GM19328 (cell line): ENCODE data around the gene SYNGR1.

Experiments used
- ATAC-seq: cut with Tn5 transposase; IDR thresholded peaks from one replicate; pipeline ENCODE4 v1.9.1; 2021; ENCODE audit warnings: mild to moderate bottlenecking, moderate library complexity; ENCODE audit not compliant: unreplicated experiment

Gene SYNGR1, protein sequence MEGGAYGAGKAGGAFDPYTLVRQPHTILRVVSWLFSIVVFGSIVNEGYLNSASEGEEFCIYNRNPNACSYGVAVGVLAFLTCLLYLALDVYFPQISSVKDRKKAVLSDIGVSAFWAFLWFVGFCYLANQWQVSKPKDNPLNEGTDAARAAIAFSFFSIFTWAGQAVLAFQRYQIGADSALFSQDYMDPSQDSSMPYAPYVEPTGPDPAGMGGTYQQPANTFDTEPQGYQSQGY

DNA sequence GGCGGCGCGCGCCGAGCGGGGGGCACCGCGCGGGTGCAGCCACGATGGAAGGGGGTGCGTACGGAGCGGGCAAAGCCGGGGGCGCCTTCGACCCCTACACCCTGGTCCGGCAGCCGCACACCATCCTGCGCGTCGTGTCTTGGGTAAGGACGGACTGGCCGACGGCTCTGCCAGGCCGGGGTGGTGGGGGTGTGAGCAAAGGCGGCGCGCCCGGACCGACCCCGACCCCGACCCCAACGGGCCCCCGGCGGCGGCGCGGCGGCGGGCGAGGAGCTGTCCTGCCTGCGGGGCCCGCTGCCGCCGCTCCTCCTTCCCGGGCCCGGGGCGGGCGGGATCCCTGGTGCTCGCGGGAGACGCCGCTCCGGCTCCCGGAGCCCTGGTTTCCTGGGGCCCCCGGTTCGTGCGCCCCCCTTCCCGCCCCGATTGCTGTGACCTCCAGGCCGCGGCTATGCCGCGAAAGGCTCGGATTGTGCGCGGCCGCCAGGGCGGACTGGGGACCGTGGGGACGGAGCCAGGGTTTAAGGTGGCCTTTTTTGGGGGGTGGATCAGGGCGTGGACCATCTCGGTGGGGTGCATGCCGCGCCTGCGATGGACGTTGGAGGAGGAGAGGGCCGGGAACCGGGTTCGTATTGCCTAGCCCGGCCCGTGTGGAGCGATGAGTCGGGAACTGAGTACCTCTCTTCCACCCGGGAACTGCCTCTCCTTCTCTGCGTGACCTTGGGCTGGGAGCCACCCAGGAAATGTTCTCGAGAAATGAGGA lies at the start of gene SYNGR1:
SYNGR1 (plus strand) TSS at position 25 of the 760 bp plus-strand sequence; CDS start at position 45, 20 bp downstream.
- ATAC-seq = no peak

DNA sequence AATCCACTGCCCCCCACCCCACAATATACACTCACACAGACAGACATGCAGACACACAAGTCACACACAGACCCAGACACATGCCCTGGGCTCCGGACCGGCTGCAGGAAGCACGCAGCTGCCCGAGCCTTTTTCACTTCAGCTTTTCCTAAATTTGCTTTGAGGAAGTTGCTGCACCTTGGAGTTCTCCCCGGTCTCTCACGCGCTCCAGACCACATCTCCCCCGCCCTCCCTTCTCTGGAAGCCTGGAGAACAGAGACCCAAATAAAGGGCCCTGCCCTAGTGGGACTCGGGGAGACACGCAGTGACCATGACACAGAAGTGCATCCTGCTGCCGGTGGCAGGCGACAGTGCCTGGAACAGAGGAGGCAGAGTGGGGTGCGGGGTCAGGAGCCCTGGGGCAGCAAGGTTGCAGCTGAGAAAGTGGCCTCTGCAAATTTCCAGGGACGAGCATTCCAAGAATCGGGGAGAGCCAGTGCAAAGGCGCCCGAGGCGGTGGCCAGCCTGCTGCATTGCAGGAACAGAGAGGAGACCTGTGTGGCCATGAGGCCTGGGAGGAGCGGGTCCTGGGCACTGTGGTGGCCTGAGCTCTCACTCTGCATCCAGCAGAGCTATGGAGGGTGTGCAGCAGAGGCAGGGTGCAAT lies 49.5 kb upstream of the SYNGR1 start:
- ATAC-seq = no peak

DNA sequence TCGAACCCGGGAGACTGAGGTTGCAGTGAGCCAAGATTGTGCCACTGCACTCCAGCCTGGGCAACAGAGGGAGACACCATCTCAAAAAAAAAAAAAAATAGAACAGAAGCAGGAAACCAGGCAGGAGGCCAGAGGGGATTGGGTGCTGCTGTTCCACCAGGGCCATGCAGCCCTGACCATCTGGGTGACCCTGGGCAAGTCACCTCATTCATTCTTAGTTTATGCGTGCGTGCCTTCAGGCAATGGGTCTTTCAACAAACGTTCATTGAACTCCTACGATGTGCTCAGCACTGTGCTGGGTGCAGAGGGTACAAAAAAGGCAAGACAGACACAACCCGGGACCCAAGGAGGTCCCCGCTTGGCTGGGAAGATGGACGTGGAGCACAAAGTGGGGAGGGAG lies 48.7 kb upstream of the SYNGR1 start:
- no peak for ATAC-seq

DNA sequence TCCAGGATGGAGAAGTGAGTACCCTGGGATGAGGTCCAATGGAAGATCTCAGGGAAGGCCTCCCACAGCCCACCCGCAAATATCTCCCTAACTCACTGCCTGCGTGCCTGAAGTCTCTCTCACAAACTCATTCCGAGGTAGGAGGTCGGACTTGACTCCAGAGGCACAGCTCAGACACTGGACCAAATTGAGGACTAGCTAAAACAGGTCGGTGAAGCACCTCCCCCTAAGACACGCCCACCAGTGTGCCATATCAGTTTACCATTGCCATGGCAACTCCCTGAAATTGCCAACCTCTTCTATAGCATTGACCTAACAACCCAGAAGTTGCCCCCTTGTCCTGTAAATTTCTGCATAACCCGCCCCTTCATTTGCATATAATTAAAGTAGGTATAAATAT lies 47.9 kb upstream of the SYNGR1 start:
- ATAC-seq = no peak

DNA sequence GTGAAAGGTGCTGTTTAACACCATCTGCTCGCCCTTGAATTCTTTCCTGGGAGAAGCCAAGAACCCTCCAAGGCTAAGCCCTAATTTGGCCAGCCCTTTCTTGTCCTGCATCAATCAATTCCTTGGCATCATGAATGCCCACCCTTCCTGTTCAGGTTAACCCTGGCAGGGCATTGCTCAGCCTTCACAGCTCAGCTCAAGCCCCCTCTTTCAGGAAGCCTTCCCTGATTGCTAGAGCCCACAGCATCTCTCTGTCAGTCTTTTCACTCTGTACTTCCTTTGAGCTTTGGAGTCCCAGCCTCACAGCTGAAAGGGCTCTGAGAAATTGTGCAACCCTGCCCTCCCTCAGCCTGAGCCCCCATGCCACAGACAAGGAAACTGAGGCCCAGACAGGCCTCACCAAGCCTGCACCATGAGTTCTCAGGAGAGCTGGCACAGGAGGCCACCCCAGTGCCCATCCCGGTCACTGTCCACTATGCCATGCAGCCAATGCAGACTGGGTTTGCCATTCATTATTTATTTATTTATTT lies 47.3 kb upstream of the SYNGR1 start:
- no peak for ATAC-seq

DNA sequence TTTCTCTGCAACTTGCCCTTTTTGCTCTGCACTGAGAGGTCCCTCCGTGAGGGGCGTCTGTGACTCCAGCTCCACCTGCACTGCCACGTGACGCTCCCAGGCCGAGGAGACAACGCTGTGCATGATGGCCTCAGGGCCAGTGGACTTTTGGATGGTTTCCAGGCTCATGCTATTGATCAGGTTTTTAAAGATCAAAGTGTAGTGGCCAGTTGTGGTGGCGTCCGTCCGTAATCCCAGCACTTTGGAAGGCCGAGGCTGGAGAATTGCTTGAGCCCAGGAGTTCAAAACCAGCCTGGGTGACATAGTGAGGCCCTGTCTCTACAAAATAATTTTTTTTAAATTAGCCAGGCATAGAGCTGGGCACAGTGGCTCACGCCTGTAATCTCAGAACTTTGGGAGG lies 46.4 kb upstream of the SYNGR1 start:
- no peak for ATAC-seq

DNA sequence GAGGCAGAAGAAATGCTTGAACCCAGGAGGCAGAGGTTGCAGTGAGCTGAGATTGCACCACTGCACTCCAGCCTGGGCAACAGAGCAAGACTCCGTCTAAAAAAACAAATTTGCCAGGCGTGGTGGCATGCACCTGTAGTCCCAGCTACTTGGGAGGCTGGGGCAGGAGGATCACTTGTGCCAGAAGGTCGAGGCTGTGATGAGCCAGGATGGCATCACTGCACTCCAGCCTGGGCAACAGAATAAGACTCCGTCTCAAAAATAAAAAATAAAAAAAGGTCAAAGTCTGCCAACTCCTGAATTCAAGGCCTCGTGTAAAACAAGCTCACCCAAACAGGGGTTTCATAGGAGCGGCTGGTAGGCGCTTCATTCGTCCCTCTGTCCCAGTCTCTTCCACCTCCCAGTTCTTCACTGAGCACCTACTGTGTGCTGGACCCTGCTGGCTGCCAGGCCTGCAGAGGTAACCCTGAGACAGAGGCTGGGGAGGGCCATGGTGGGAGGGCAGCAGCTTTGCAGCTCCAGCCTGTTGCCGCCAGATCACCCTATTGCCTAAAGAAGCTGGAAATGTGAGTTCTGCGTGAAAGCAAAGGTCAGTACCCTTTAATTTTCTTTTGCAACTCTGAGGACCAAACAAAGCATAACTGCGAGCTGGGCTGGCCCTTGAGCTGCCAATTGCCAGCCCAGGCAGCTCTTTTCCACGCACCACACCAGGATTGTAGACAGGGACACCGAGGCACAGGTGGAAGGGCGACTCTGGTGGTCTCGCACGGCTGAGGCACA lies 45.7 kb upstream of the SYNGR1 start:
- ATAC-seq = no peak

DNA sequence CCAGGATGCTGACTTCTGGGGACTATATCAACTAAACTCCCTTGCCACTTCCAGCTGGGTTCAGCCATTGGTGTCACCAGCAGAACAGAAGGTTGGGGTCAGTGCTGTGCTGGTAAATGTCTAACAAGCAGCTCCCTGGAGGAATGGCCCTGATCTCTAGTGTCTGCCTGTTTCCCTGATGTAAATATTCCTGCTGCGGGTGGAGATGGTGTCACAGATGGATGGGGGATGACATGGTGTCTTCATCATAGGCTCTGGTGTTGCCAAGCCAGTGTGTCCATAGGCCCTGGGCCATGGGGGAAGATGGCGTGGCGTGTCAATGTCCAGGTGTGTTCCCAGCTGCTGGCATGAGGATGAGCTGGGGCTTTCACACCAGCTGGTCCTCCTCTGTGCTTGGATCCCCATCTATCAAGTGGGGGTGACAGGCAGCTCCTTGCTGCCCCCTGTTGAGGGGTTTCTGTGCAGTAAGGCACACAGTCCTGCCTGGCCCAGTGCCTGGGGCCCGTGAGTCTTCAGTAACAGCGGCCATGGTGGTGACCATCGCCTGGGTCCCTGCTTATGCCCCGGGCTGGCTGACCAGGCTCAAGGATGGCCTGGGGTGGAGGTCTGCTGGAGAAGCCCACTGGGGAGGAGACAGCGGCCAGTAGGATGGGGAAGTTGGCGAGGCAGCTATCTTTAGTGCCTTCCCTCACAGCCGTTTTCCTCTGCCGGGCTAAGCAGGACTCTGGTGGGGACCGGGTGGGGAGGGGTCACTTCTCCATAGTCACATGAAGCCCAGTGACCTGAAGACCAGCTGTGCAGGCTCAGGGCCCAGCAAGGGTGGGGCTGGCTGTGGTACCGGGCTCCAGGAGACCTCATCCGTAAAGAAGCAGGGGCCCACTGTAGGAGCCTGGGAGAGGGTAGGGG lies 43.1 kb upstream of the SYNGR1 start:
- ATAC-seq = no peak

DNA sequence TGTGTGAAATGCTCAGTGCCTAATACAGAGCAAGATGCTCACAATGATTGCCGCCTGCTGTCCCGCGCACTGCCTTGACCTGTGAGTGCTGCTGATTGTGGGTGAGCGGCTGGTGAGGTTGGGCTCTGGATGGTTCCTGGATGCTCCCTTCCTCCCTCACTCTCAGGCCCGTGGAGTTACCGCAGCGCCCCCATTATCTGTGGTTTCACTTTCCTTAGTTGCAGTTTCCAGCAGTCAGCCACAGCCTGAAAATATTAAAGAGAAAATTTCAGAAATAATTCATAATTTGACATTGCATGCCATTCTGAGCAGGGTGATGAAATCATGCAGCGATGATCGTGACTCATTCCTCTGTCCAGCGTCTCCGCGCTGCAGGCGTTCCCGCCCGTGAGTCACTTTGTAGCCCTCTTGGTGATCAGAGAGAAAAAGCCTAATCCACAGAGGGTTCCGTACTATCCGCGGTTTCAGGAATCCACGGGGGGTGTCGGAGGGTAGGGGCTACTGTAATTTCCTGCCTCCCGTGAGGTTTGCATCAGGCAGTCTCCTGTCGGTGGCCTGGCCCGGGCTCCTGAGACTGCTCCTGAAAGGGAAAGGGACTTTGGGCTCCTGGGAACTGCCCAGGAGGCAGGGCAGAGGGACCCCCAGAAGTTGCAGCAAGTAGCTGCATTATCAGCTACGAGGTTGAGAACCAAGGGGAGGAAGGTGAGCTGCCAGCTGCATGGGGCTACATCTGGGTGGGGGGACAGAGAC lies 41.0 kb upstream of the SYNGR1 start:
- no peak for ATAC-seq

DNA sequence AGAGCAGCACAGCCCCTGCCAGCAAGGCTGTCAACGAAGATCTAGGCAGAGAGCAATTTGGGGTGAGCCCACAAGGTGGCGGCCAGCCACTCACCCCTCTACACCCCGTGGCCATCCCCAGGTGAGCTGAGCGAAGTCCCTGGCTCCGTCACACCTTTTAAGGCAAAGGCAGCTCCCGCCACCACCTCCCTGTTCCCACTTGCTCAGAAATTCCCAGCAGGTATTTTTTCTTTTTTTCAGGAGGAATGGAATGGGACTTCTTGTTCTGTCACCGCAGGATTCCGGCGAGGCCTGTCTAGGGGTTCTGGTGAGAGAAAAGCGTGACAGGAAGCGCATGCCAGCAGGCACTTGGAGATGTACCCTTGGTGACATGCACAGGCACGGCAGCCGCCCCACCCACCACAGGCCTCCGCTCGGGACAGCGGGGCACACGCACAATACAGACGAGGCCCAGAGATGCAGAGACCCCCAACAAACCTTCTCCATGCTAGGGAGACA lies 40.4 kb upstream of the SYNGR1 start:
- ATAC-seq = no peak

DNA sequence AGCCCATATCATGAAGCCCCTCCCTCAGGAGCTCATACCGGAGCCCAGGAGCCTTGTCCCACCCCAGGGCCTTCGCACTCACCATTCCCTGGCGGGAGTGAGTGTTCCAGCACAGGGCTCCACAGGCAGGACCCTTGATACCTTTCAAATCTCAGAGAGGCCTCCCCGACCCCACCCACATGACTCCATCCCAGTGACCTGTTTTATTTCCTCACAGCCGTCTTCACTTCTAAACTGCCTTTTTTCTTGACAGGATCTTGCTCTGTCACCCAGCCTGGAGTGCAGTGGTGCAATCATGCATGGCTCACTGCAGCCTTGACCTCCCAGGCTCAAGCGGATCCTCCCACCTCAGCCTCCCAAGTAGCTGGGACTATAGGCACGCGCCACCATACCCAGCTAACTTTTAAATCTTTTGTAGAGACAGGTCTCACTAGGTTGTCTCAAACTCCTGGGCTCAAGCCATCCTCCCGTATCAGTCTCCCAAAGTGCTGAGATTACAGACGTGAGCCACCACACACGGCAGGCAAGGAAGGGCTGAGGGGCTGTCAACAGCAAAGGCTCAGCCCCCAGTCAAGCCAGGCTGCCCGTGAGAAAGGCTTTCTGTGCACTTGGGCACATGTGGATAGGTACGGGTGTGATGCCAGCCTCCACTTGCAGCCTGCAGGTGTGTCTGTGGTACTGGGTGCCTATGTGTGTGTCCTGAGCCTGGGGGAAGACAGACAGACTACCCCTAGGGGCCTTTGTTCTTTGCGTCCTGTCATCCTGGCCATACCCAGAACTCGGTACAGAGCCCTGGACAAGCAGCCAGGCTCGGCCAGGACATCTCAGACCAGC lies 39.7 kb upstream of the SYNGR1 start:
- ATAC-seq = no peak

DNA sequence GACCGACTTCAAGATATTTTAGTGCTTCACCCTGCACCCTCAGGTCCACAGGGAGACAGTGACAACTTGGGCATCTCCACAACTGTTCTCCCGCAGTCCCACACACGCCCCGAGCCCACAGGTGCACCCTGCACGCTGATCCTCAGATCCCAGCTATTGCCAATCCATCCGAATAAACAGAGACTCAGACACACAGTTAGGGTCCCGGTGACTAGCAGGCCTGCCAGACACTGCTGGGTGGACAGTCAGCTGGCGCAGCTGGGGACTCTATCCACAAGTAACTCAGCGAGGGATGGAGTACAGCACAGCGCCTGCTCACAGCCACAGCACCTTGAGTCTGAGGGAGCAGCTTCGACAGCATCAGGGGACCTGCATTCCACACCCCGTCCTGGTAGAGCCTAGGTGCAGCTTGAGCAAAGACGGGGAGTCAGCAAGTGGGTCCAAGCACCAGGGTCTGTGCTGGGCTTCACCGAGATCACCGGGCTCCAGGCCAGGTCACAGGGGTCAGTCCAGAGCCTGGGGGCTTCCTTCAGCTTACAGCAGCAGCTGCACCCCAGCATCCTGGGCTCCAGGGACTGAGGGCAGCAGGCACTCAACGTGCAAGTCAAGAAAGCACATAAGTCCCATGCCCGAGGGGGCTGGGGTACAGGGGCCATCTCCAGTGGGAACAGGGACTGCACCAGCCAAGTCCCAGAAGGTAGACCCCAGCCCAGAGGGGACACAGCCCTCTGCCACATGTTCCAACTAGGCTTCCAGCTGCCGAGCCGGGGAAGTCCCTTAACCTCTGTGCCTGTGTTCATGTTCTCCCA lies 38.0 kb upstream of the SYNGR1 start:
- no peak for ATAC-seq

DNA sequence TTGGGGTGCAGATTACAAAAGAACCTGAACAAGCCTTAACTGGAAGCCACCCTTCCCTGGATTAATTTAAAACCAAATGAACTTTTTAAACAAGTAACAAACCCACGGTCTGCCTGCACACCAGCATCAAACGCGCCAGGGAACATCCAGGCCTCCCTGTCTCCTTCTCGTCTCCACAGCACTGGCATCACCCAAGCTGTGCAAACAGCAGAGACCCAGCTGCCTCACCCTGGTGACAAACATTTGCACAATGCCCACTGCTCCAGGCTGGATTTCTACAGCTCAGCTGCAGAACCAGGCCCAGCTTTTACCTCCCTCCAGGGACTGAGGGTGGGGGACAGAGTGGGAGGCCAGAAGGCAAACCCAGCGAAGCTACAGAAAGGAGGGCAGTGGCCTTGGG lies 37.4 kb upstream of the SYNGR1 start:
- ATAC-seq = no peak

DNA sequence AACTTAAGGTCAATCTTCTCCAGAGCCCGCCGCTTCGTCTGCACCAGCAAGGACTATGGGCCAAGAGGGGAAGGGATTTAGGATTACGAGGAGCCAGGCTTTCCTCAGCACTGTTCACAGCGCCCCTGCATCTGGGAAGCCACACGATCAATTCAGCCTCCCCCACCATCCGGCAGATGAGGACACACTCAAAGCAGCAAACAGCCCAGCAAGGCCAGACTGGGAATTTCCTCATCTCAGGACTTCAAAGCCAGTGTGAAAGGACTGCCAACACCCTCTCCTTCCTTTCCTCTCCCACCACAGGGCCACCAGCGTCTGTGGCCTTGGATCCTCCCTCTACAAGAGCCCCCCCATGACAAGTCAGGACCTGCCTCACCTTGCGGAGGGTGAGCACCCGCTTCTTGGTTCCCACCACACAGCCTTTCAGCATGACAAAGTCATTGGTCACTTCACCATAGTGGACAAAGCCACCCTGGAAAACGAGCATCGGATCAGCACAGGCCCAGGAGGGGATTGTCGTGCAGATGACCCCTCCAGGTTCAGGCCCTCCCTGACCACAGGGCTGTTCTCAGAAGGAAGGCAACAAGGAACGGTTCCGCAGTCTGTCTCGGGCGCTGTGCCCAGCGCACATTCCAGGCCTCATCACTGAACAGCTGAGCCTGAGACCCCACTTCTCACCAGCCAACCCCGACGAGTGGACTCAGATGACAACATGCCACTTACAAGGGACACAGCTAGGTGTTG lies 36.4 kb upstream of the SYNGR1 start:
- no peak for ATAC-seq

DNA sequence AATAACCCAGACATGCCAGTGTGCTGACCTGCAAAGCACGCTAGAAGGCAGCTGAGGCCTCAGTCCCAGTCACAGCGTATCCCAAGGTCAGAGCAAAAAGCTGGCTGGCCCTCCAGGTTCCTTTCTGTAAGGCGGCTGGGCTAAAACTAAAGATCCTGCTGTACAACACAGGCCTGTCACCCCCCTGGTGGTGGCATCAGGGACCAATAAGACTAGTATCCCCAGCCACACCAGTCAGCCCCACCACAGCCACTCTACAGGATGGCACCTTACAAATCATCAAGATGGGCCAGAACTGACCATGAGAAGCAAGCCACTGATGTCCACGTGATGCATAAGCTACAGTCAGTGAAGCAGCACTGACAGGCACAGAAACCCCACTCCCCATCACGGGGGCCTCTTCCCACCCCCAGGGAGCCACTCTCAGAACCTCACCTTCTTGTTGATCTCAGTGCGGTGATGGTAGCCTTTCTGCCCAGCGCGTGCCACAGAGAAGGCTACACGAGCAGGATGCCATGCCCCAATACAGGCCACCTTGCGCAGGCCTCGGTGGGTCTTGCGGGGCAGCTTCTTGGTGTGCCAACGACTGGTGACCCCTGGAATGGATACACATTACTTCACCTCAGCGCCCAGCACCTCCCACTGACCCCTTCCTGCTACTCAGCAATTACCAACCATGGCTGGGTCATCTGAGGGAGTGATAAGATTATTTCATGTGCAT lies 35.4 kb upstream of the SYNGR1 start:
- no peak for ATAC-seq

DNA sequence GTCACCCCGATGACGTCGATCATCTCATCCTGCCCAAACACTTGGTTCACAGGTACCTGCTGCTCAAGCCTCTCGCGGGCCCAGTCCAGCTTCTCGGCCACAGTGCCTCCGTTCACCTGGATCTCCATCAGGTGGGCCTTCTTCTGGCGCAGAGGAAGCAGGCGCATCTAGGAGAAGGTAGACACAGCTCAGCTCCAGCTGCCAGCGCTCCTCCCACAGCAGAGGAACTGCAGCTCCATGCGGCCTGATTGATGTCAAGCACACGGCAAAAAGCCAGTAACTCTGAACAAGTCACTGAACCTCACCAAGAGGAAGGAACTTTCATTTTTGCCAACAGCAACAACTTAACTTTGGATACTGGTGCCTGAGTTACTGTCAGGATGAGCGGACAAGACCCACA lies 34.4 kb upstream of the SYNGR1 start:
- ATAC-seq = no peak
